HG03108 (cell line): ENCODE results near the gene ALDH3B2.

Experiments used
- ATAC-seq: cut with Tn5 transposase; IDR thresholded peaks from one replicate; pipeline ENCODE4 v1.9.1; 2021; ENCODE audit warnings: moderate library complexity; ENCODE audit not compliant: unreplicated experiment

ALDH3B2 gene

GRCh38 chr11:67615728-67616430 lies 58.5 kb downstream of the ALDH3B2 start:
- ATAC-seq = no peak

GRCh38 chr11:67614730-67615714 lies 59.4 kb downstream of the ALDH3B2 start:
- no peak for ATAC-seq

GRCh38 chr11:67613960-67614715 lies 60.3 kb downstream of the ALDH3B2 start:
- ATAC-seq = peak; percentile 81

- no peak for ATAC-seq
These were observed 61.0 kb downstream of the ALDH3B2 start for GRCh38 chr11:67613313-67613959.

- ATAC-seq = no peak
These were observed 61.7 kb downstream of the ALDH3B2 start for GRCh38 chr11:67612751-67613150.
